Measurements from ENCODE around the gene COL7A1. TPM values are rescaled to one million over a fixed set of nuclear protein-coding genes. Genes with fewer than 3 reads are reported as not detected.

The COL7A1 gene
- total and polyA plus RNA-seq, 4 donors: 4.3 to 18.7 (median 8.5) TPM

DNA sequence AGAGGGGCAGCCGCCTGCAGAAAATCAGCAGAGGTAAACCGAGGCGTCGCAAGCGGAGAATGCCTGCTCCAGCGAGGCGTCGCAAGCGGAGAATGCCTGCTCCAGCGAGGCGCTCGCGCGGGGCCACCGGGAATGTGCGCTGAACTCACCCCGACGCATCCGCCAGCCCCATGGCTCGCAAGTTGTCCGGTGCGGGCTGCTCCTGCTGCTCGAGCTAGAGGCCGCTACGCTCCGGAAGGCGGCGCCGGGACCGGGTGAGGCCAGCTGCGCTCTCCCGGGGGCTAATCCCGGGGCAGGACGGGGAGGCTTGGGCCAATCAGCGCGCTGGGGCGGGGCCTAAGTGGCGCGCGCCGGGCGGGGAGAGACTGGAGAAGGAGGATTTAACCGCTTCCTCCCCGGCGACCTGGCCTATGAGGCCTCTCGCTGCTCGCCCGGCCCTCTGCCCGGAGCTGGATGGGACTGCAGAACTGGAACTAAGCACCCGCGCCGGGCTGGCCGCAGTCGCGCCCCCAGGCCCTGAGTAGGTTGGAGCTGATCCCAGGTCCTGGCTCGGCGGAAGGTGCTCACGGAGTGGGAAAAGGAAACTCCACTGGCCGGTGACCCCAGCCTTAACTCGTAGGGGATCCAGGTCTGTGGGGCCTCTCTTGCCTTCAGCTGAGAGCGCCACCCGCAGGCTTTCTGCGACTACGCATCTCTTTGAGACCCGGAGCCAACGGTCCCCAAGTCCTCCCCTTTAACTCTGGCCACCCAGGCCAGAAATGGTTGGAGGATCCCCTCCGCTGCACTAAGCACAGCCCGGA is 40.3 kb upstream of the COL7A1 start, which contains the start of gene SLC26A6:
Gene SLC26A6 (minus strand): TSS at position 240 of the 800 bp plus-strand sequence. CDS start 68 bp downstream, at position 172.
- ATAC-seq (ENCODE audit: insufficient read depth, low FRiP score) (peak; percentile 99), DNase-seq (peak; percentile 97 to 98 (median 97))
- H3K27ac ChIP-seq (ENCODE audit: low read depth in 1 of 2, low read length in 1 of 2): peak within 1 kb of the TSS; percentile 66 to 85
- peak within 1 kb of the TSS; percentile 78 for H3K4me3 ChIP-seq
- no peaks in the 10 kb centered on the region for H3K27me3 ChIP-seq (ENCODE audit: control insufficient read depth in 3 of 3, insufficient read depth in 3 of 3, low read length in 2 of 3)
- H3K9me3 ChIP-seq (ENCODE audit: control insufficient read depth in 4 of 4, insufficient read depth in 3 of 4, low read length in 3 of 4): no peaks in the 10 kb centered on the region
- peaks cover 0 to 24% (median 7%) of the 10 kb centered on the region in 4 donors for H3K36me3 ChIP-seq (ENCODE audit: control insufficient read depth in 4 of 4, insufficient read depth in 4 of 4, low read length in 4 of 4)
- peaks cover 0 to 26% (median 3%) of the 10 kb centered on the region in 5 donors for H3K4me1 ChIP-seq (ENCODE audit: control insufficient read depth in 5 of 5, insufficient read depth in 5 of 5, low read length in 5 of 5)
- WGBS, 2 donors: 0 to 1% methylated on average over 60 to 68 of the region's 68 CpGs
- H3K9ac ChIP-seq (ENCODE audit: insufficient read depth in 1 of 2, low read length in 2 of 2): peak within 1 kb of the TSS in 1 of 2 donors; percentile 51
- TF ChIP-seq, protein P1, sequence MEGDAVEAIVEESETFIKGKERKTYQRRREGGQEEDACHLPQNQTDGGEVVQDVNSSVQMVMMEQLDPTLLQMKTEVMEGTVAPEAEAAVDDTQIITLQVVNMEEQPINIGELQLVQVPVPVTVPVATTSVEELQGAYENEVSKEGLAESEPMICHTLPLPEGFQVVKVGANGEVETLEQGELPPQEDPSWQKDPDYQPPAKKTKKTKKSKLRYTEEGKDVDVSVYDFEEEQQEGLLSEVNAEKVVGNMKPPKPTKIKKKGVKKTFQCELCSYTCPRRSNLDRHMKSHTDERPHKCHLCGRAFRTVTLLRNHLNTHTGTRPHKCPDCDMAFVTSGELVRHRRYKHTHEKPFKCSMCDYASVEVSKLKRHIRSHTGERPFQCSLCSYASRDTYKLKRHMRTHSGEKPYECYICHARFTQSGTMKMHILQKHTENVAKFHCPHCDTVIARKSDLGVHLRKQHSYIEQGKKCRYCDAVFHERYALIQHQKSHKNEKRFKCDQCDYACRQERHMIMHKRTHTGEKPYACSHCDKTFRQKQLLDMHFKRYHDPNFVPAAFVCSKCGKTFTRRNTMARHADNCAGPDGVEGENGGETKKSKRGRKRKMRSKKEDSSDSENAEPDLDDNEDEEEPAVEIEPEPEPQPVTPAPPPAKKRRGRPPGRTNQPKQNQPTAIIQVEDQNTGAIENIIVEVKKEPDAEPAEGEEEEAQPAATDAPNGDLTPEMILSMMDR (IDR thresholded peaks at IDR 0.05; ENCODE audit: control extremely low read depth, extremely low read depth): peak; percentile 41

DNA sequence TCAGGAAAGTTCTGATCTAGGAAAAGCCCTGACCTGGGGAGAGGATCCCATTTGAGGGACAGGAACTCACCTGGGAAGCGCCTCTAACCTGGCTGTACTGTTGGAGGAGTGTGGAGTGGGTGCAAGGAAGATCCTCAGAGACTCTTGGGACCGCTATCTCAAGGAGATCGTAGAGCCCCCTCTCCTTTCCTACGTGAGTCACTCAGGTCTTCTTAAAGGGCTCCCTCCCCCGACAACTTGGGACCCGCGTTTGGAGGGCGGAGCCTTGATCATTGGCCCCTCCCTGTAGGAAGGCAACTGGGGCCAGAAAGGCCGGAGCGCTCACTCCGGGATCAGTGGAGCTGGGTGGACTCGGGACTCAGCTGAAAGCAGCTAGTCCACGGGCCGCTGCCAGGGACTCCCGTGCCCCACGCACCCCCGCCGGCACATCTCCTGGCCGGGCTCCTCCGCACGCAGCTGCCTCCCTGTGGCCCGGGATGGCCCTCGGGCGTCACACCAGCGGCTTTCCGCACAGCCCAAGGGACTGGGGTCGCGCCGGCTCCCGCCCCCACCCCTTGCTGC is 39.6 kb upstream of the COL7A1 start:
- Histone ChIP-seq H3K9me3 (ENCODE audit: control insufficient read depth in 4 of 4, insufficient read depth in 3 of 4, low read length in 3 of 4) (no peaks in the 10 kb centered on the region), H3K4me1 (ENCODE audit: control insufficient read depth in 5 of 5, insufficient read depth in 5 of 5, low read length in 5 of 5) (peaks cover 0 to 22% (median 3%) of the 10 kb centered on the region in 5 donors), H3K27me3 (ENCODE audit: control insufficient read depth in 3 of 3, insufficient read depth in 3 of 3, low read length in 2 of 3) (no peaks in the 10 kb centered on the region), H3K4me3 (peak overlapping the region; percentile 78), H3K9ac (ENCODE audit: insufficient read depth in 1 of 2, low read length in 2 of 2) (peak overlapping the region in 1 of 2 donors; percentile 51), H3K27ac (ENCODE audit: low read depth in 1 of 2, low read length in 1 of 2) (peak overlapping the region; percentile 66 to 85), H3K36me3 (ENCODE audit: control insufficient read depth in 4 of 4, insufficient read depth in 4 of 4, low read length in 4 of 4) (peaks cover 0 to 24% (median 8%) of the 10 kb centered on the region in 4 donors)
- peak; percentile 51 for ATAC-seq (ENCODE audit: insufficient read depth, low FRiP score)
- TF ChIP-seq, protein P1 (IDR thresholded peaks at IDR 0.05; ENCODE audit: control extremely low read depth, extremely low read depth): no peak
- WGBS, 2 donors: 3% methylated on average over 24 to 30 of the region's 30 CpGs
- DNase-seq: peak; percentile 26 to 37 (median 33)

DNA sequence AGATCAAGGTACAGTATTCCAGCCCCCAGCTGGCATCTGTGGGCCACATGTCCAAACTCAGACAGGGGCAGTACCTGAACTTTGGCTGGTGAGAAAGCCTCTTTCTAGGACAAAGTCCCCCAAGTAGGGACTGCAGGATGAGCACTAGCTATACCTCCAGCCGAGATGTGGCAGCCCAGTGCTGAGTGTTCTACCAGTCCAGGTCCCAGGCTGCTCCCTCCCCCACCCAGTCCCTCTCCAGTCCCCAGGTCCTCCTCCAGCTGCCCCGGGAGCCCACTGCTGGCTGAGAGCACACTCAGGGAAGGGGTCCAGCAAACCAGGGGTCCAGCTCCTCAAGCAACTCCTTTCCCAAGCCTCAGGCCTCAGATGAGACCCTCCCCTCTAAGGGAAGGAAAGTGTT is 38.6 kb upstream of the COL7A1 start:
- ATAC-seq (ENCODE audit: insufficient read depth, low FRiP score): no peak
- no peaks in the 10 kb centered on the region for H3K27me3 ChIP-seq (ENCODE audit: control insufficient read depth in 3 of 3, insufficient read depth in 3 of 3, low read length in 2 of 3)
- DNase-seq: no peak
- no peak overlapping the region for H3K27ac ChIP-seq (ENCODE audit: low read depth in 1 of 2, low read length in 1 of 2)
- no peak overlapping the region for H3K9ac ChIP-seq (ENCODE audit: insufficient read depth in 1 of 2, low read length in 2 of 2)
- WGBS, 2 donors: 92 to 100% methylated on average over 2 of the region's 2 CpGs
- TF ChIP-seq, protein P1 (IDR thresholded peaks at IDR 0.05; ENCODE audit: control extremely low read depth, extremely low read depth): no peak
- peaks cover 0 to 22% (median 3%) of the 10 kb centered on the region in 5 donors for H3K4me1 ChIP-seq (ENCODE audit: control insufficient read depth in 5 of 5, insufficient read depth in 5 of 5, low read length in 5 of 5)
- H3K4me3 ChIP-seq: no peak overlapping the region
- H3K36me3 ChIP-seq (ENCODE audit: control insufficient read depth in 4 of 4, insufficient read depth in 4 of 4, low read length in 4 of 4): peaks cover 0 to 24% (median 8%) of the 10 kb centered on the region in 4 donors
- no peaks in the 10 kb centered on the region for H3K9me3 ChIP-seq (ENCODE audit: control insufficient read depth in 4 of 4, insufficient read depth in 3 of 4, low read length in 3 of 4)

Data from lung (tissue), 12 donors.